Measurements from ENCODE around the gene MYO18A. TPM values are rescaled to one million over a fixed set of nuclear protein-coding genes. Genes with fewer than 3 reads are reported as not detected.

Gene MYO18A
- total and polyA plus RNA-seq, 2 experiments from 2014 or later = 33.8 to 35.6 TPM

DNA sequence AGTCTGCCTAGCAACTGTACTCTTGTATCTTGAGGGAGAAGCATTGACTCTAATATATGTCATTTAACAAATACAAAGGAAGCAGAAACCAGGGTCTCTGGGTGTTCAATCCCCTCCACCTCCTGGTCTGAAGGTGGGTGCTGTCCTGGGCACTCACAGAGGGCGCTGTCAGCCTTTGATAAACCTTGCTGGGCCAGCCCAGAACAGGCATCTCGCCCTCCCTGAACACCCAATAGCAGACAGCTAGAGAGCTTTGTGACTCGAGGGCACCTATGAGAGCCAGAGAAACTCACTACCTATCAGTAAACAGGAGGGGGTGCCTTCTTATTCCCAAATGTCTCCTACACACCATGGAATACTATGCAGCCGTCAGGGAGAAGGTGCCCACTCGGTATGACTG lies 143.6 kb downstream of the MYO18A start:
- no peaks in the 10 kb centered on the region for H4K20me1 ChIP-seq (ENCODE audit: insufficient read depth, poor library complexity, severe bottlenecking)
- H2AFZ ChIP-seq = no peak overlapping the region
- WGBS (ENCODE audit: low lambda C conversion rate, missing lambda C conversion rate) = 75% methylated on average over 5 of the region's 5 CpGs
- TF ChIP-seq, protein P1, sequence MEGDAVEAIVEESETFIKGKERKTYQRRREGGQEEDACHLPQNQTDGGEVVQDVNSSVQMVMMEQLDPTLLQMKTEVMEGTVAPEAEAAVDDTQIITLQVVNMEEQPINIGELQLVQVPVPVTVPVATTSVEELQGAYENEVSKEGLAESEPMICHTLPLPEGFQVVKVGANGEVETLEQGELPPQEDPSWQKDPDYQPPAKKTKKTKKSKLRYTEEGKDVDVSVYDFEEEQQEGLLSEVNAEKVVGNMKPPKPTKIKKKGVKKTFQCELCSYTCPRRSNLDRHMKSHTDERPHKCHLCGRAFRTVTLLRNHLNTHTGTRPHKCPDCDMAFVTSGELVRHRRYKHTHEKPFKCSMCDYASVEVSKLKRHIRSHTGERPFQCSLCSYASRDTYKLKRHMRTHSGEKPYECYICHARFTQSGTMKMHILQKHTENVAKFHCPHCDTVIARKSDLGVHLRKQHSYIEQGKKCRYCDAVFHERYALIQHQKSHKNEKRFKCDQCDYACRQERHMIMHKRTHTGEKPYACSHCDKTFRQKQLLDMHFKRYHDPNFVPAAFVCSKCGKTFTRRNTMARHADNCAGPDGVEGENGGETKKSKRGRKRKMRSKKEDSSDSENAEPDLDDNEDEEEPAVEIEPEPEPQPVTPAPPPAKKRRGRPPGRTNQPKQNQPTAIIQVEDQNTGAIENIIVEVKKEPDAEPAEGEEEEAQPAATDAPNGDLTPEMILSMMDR (IDR thresholded peaks at IDR 0.05; ENCODE audit: poor library complexity) = no peak
- no peak for TF ChIP-seq EZH2 (IDR thresholded peaks at IDR 0.05; ENCODE audit: borderline replicate concordance)
- TF ChIP-seq EZH2phosphoT487 (IDR thresholded peaks at IDR 0.05; ENCODE audit: low read depth, severe bottlenecking, unreplicated experiment) = no peak
- peaks cover 65% of the 10 kb centered on the region for H3K27me3 ChIP-seq
- no peaks in the 10 kb centered on the region for H3K79me2 ChIP-seq
- H3K4me2 ChIP-seq = no peak overlapping the region
- H3K9me3 ChIP-seq (ENCODE audit: low read depth) = no peaks in the 10 kb centered on the region
- H3K9me2 ChIP-seq (replicated peaks; ENCODE audit: insufficient read depth) = no peaks in the 10 kb centered on the region
- H3K27ac ChIP-seq = no peak overlapping the region
- H3K36me3 ChIP-seq (replicated peaks; ENCODE audit: insufficient read depth, low read depth) = no peaks in the 10 kb centered on the region
- DNase-seq (ENCODE audit: low spot score) = no peak
- no peak overlapping the region for H3K4me3 ChIP-seq
- peaks cover 4% of the 10 kb centered on the region for H3K4me1 ChIP-seq (ENCODE audit: insufficient read depth)

DNA sequence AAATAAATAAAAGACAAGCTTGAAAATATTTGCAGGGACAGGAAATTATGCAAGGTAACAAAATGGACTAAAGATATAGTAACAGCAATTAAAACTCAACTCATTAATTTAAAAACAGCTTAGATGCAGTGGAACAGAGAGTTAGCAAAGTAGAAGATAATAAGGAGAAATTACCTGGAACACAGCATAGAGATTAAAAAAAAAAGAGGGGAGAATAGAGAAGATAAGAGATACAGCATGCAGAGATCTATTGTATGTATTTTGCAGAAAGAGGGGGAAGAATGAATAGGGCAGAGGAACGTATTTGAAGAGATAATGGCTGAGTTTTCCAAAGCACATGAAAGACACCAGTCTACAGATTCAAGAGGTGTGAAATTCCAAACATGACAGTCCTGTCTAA lies 145.7 kb downstream of the MYO18A start:
- Histone ChIP-seq H3K4me3 (no peak overlapping the region), H3K27ac (no peak overlapping the region), H3K4me1 (ENCODE audit: insufficient read depth) (no peaks in the 10 kb centered on the region), H2AFZ (no peak overlapping the region), H3K79me2 (no peaks in the 10 kb centered on the region), H3K9me2 (replicated peaks; ENCODE audit: insufficient read depth) (no peaks in the 10 kb centered on the region), H3K36me3 (replicated peaks; ENCODE audit: insufficient read depth, low read depth) (no peaks in the 10 kb centered on the region), H3K9me3 (ENCODE audit: low read depth) (no peaks in the 10 kb centered on the region), H3K4me2 (no peak overlapping the region), H4K20me1 (ENCODE audit: insufficient read depth, poor library complexity, severe bottlenecking) (no peaks in the 10 kb centered on the region), H3K27me3 (peaks cover 74% of the 10 kb centered on the region)
- WGBS (ENCODE audit: low lambda C conversion rate, missing lambda C conversion rate) = 36% methylated on average over 1 of the region's 1 CpG
- no peak for DNase-seq (ENCODE audit: low spot score)
- TF ChIP-seq EZH2 (IDR thresholded peaks at IDR 0.05; ENCODE audit: borderline replicate concordance) (no peak), EZH2phosphoT487 (IDR thresholded peaks at IDR 0.05; ENCODE audit: low read depth, severe bottlenecking, unreplicated experiment) (no peak)
- TF ChIP-seq, protein P1 (IDR thresholded peaks at IDR 0.05; ENCODE audit: poor library complexity) = no peak

DNA sequence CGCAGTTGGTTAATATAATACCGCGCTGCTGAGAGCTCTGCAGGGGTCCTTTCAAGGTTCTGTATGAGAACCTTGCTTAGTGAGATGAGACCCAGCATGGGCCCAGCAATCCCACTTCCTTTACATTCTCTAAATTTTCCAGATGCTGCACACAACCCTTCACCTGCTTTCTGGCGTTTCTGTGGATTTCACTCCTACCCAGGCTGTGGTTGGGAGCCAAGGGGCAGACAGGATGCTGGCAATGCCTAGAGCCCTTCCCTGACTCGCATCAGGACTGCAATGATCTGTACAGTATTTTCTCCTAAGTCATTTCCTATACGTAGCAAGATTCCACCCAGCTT lies 147.4 kb downstream of the MYO18A start:
- Histone ChIP-seq H3K4me1 (ENCODE audit: insufficient read depth) (no peaks in the 10 kb centered on the region), H3K9me2 (replicated peaks; ENCODE audit: insufficient read depth) (no peaks in the 10 kb centered on the region), H3K4me2 (no peak overlapping the region), H3K36me3 (replicated peaks; ENCODE audit: insufficient read depth, low read depth) (no peaks in the 10 kb centered on the region), H3K9me3 (ENCODE audit: low read depth) (no peaks in the 10 kb centered on the region), H3K79me2 (no peaks in the 10 kb centered on the region), H2AFZ (no peak overlapping the region), H3K27me3 (peaks cover 60% of the 10 kb centered on the region), H4K20me1 (ENCODE audit: insufficient read depth, poor library complexity, severe bottlenecking) (no peaks in the 10 kb centered on the region), H3K4me3 (no peak overlapping the region), H3K27ac (no peak overlapping the region)
- WGBS (ENCODE audit: low lambda C conversion rate, missing lambda C conversion rate) = 21% methylated on average over 6 of the region's 6 CpGs
- TF ChIP-seq, protein P1 (IDR thresholded peaks at IDR 0.05; ENCODE audit: poor library complexity) = no peak
- TF ChIP-seq EZH2 (IDR thresholded peaks at IDR 0.05; ENCODE audit: borderline replicate concordance) (no peak), EZH2phosphoT487 (IDR thresholded peaks at IDR 0.05; ENCODE audit: low read depth, severe bottlenecking, unreplicated experiment) (no peak)
- no peak for DNase-seq (ENCODE audit: low spot score)
